Activated CD4-positive, alpha-beta T cell treated with anti-CD3 and anti-CD28 coated beads for 4 hours (primary cell): ENCODE results near the gene SNRPF.

ENCODE experiments used
- DNase-seq, 2 donors: peaks; one replicate each; pipeline ENCODE4 v3.0.0-alpha.2; 2020

The SNRPF gene

GRCh38 chr12:95859947-95860850, 1.4 kb downstream of the SNRPF start:
- no peak for DNase-seq

- DNase-seq: no peak
These were observed 3.3 kb downstream of the SNRPF start for GRCh38 chr12:95862038-95862437.

GRCh38 chr12:95863337-95863736, 4.6 kb downstream of the SNRPF start:
- no peak for DNase-seq

GRCh38 chr12:95870897-95871296, 12.1 kb downstream of the SNRPF start:
- no peak for DNase-seq

- no peak for DNase-seq
These were observed 15.7 kb downstream of the SNRPF start for GRCh38 chr12:95874452-95874851.

GRCh38 chr12:95877622-95878021, 18.9 kb downstream of the SNRPF start:
- no peak for DNase-seq

GRCh38 chr12:95880895-95881294, 22.1 kb downstream of the SNRPF start:
- no peak for DNase-seq

GRCh38 chr12:95881331-95881955, 22.7 kb downstream of the SNRPF start:
- DNase-seq: no peak

GRCh38 chr12:95882080-95882479, 23.3 kb downstream of the SNRPF start:
- no peak for DNase-seq

- DNase-seq: no peak
These were observed 24.1 kb downstream of the SNRPF start for GRCh38 chr12:95882873-95883272.

GRCh38 chr12:95884998-95885397, 26.2 kb downstream of the SNRPF start:
- DNase-seq: no peak

GRCh38 chr12:95887311-95887710, 28.6 kb downstream of the SNRPF start:
- DNase-seq: no peak

GRCh38 chr12:95890958-95891357, 32.2 kb downstream of the SNRPF start:
- DNase-seq: no peak

GRCh38 chr12:95896846-95897245, 38.1 kb downstream of the SNRPF start:
- no peak for DNase-seq

- DNase-seq: no peak
These were observed 39.3 kb downstream of the SNRPF start for GRCh38 chr12:95898081-95898480.

- no peak for DNase-seq
These were observed 49.8 kb downstream of the SNRPF start for GRCh38 chr12:95908573-95908972.

- DNase-seq: no peak
These were observed 51.1 kb downstream of the SNRPF start for GRCh38 chr12:95909871-95910270.
